ENCODE measurements around the gene PDE4D.

The PDE4D gene

DNA sequence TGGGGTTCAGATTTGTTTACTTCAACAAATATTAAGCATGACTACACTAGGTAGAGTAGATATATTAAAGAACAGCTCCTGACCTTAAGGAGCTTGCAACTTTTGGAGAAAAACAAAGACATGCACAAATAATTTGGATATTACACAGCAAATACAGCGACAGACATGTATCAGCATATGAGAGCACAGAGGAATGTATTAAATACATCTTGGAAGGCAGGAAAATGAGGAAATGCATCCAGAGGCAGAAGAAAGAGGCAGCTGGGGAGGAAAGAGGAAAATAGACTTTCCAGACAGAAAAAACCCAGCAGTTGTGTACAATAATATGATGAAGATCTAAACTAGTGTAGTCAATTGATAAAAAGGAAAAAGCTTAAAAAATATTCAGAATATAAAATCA, 392.2 kb downstream of the PDE4D start:
- FAIRE-seq (no peak), DNase-seq (ENCODE audit: insufficient read length, low spot score) (no peak)
- TF ChIP-seq, protein P1, sequence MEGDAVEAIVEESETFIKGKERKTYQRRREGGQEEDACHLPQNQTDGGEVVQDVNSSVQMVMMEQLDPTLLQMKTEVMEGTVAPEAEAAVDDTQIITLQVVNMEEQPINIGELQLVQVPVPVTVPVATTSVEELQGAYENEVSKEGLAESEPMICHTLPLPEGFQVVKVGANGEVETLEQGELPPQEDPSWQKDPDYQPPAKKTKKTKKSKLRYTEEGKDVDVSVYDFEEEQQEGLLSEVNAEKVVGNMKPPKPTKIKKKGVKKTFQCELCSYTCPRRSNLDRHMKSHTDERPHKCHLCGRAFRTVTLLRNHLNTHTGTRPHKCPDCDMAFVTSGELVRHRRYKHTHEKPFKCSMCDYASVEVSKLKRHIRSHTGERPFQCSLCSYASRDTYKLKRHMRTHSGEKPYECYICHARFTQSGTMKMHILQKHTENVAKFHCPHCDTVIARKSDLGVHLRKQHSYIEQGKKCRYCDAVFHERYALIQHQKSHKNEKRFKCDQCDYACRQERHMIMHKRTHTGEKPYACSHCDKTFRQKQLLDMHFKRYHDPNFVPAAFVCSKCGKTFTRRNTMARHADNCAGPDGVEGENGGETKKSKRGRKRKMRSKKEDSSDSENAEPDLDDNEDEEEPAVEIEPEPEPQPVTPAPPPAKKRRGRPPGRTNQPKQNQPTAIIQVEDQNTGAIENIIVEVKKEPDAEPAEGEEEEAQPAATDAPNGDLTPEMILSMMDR (IDR thresholded peaks at IDR 0.05; ENCODE audit: insufficient read depth, missing control alignments): no peak

DNA sequence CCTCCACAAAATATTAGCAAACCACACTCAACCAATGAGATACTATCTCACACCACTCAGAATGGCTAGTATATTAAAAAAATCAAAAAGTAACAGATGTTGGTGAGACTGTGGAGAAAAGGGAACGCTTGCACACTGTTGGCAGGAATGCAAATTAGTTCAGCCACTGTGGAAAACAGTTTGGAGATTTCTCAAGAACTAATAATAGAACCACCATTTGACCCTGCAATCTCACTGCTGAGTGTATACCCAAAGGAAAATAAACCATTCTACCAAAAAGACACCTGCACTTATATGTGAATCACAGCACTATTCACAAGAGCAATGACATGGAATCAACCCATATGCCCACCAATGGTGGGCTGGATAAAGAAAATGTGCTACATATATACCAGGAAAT, 393.5 kb downstream of the PDE4D start:
- TF ChIP-seq, protein P1 (IDR thresholded peaks at IDR 0.05; ENCODE audit: insufficient read depth, missing control alignments): no peak
- no peak for DNase-seq (ENCODE audit: insufficient read length, low spot score)
- no peak for FAIRE-seq

DNA sequence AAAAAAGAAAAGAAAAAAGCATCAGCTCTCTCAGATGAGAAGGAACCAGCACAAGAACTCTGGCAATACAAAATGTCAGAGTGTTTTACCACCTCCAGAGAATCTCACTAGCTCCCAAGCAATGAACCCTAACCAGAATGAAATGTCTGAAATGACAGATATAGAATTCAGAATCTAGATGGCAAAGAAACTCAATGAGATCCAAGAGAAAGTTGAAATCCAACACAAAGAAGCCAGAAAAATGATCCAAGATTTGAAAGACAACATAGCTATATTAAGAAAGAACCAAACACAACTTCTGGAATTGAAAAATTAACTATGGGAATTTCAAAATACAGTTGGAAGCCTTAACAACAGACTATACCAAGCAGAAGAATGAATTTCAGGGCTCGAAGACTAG, 396.3 kb downstream of the PDE4D start:
- FAIRE-seq: no peak
- TF ChIP-seq, protein P1 (IDR thresholded peaks at IDR 0.05; ENCODE audit: insufficient read depth, missing control alignments): no peak
- no peak for DNase-seq (ENCODE audit: insufficient read length, low spot score)

DNA sequence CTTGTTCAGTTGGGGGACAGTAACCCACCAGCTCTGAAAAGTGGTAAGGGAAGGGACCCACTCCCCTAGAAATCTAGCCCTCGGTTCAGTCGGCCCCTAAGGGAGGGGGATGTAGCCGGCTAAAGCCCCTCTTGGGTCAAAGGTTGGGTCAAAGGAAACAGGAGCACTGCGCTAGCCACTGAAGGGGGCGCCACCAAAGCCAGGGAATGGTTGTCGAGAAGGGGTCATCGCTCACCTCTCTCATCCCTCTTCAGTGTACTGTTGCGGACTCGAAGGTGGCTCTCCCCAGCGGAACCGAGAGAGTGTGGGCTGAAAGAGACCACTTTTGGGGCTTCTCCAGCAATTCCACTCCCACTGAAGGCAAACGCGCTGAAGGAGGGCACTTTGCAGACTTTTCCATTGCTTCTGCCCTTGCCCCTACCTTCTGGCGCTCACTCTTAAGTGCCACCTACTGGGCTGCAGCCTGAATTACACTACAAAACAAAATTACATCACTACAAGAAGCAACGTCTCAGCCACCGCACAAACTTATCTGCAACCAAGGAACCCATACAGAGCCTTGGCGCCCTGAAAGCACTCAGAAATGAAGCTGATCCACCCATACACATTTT, 396.9 kb downstream of the PDE4D start:
- FAIRE-seq (peak; percentile 16), DNase-seq (ENCODE audit: insufficient read length, low spot score) (no peak)
- TF ChIP-seq, protein P1 (IDR thresholded peaks at IDR 0.05; ENCODE audit: insufficient read depth, missing control alignments): peak; percentile 42

DNA sequence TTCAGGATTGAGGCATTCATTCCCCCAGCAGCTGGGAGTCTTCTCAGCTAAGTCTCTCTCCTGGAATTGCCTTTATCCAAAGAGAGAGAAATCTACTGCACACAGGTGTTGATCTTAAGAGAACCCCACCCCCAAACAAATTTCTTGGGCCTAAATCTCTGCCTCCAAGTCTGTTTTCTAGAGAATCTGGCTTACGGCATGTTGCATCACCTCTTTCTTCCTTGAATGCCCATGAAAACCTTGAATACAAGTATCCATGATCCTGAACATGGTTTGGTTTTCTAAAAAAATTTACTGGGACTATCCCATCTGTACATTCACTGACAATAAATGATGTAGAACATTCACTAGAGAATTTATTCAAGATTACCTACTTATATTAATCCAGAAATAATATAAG, 401.6 kb downstream of the PDE4D start:
- FAIRE-seq: no peak
- TF ChIP-seq, protein P1 (IDR thresholded peaks at IDR 0.05; ENCODE audit: insufficient read depth, missing control alignments): no peak
- no peak for DNase-seq (ENCODE audit: insufficient read length, low spot score)

DNA sequence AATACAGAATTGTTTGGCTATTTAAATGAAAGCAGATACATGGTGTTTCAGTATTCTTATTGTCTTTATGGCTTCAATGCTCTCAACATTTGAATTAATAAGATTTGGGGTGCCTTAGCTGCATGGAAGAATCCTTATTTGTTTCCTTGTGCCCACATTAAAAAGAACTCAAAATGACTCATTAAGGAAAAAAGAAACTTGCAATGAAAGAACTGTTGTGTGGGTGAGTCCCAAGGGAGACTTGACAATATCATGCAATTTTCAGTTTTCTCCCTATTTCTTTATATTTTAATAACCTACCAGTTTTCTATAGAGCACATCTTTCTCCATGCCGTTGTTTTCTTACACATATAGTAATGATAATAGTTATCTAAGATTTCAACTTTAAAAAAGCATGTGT, 404.0 kb downstream of the PDE4D start:
- TF ChIP-seq, protein P1 (IDR thresholded peaks at IDR 0.05; ENCODE audit: insufficient read depth, missing control alignments): no peak
- no peak for FAIRE-seq
- DNase-seq (ENCODE audit: insufficient read length, low spot score): no peak

DNA sequence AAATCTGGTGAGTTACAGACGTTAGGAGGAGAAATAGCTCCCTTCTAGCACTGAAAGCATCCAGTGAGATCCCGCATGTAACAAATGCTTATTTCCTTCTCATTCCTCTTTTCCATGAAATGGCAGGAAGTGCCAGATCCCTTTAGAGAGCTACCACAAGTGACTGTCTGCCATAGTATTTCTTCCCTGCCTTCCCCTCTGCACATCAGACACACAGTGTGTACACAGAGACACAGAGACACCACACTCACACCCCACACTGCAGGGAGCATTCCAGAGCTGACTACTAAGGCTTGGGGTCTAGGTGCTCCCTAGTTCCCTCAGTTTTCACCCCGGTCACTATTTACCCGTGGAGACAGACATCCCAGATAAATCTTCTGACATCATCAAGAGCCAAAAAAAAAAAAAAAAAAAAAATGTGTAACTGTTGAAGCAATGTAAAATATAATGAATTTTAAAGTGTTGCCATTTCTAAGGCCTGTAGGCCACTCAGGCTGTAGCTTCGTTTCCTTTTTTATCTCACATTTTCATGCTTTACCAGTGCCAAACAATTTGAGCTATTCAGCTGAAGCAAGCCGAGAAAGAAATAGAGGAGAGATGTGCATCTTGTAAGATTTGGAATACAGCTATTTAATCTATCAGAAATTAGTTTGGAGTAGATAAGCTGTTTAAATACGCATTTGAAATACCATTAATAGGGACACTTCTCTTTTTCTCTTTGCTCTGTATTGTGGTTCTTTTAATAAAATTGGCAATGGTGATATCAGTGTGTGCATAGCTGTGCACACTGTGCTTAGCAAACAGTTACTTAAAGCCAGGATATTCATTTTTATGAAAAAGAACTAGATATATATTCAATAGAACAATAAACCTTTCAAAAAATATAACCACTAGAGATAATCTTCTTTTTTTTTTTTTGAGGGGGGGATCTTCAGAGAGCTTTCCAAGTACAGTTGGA, 405.5 kb downstream of the PDE4D start:
- DNase-seq (ENCODE audit: insufficient read length, low spot score): no peak
- FAIRE-seq: no peak

More for the DNA sequence above, 405.5 kb downstream of the PDE4D start:
- TF ChIP-seq, protein P1 (IDR thresholded peaks at IDR 0.05; ENCODE audit: insufficient read depth, missing control alignments): no peak
